Posterior vena cava (tissue), 2 donors: ENCODE results near the gene TMEM63B. TPM values are rescaled to one million over a fixed set of nuclear protein-coding genes. Genes with fewer than 3 reads are reported as not detected.
"Not testable (repeated sequence)": the region's sequence is repeated elsewhere in the genome, so short reads cannot be mapped to it uniquely, and the experiment has no call there.

Experiments used
- DNase-seq: peaks from one replicate; pipeline ENCODE4 v3.0.0-alpha.2; 2020; ENCODE audit warnings: low spot score
- intact Hi-C, 2 donors: fragments of 100-400 bp; cut with DNase I; formaldehyde crosslinking; loops; one replicate each; pipeline versions ENCODE4 v1.14.1 to v1.14.2; 2022 to 2023
- total RNA-seq, 2 donors: library from RNA; stranded (reverse); fragmentation: NEBNext Ultra II Directional; extraction: Animal tissue kit (Norgen Biotek cat#: 25700); gene quantifications; one replicate each; pipeline ENCODE4 v1.2.1, GENCODE V29; 2021
- donor health status: DM: yes; HTN: yes; CAD: no.
- donor health status: DM: yes; HTN: yes; CAD: no.

The TMEM63B gene
- total RNA-seq, 2 donors from 2014 or later: 23.7 to 28.1 TPM

DNA sequence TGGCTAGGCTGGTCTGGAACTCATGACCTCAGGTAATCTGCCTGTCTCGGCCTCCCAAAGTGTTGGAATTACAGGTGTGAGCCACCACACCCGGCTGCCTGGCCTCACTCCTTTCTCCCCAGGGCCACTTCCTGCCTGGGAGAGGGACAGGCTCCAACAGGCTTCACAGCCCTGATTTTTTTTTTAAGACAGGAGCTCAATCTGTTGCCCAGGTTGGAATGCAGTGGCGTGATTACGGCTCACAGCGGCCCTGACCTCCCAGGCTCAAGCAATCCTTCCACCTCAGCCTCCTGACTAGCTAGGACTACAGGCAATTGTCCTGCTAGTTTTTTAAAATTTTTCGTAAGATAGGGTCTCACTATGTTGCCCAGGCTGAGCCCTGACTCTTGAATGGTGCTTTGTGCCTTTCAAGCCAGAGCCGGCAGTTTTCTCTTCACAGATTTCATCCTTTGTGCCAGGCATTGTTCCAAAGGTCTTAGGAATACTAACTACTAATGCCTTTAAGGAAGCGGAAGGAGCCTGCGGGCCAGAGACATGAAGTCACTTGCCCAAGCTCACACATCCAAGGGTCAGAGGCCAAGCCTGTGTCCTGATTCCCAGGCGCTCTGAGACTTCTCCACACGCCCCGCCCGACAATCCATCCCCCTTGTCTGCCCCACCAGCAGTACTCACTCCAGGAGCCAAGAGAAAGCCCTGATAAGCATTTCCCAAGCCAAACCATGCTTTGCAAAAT lies 50.5 kb downstream of the TMEM63B start:
- DNase-seq: peak; percentile 94
- intact Hi-C loops: loop anchor here in 1 of 2 donors (10.0 kb wide), 1 partner anchor 167 kb away; the partner anchor contains the start of gene SPATS1

DNA sequence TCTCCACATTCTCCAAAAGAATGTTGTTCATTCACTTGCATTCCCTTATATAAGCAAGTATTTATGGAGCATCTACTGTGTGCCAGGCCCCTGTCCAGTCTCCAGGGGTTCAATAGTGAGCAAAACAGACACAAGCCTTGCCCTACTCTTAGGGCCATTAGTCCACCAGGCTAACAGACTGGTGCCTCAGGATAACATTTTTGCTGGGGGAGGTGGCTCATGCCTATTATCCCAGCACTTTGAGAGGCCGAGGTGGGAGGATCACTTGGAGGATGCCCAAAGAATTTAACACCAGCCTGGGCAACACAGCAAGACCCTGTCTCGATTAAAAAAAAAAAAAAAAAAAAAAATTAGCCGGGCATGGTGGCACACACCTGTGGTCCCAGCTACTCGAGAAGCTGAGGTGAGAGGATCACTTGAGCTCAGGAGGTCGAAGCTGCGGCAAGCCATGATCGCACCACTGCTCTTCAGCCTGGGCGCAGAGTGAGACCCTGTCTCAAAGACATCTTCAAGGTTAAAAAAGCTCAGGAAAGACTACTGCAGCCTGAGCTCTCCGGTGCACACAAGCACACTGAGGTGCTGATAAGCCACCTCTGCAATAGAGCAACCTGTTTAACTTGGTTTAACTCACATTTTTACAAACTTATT lies 51.2 kb downstream of the TMEM63B start:
- DNase-seq: peak; percentile 57
- intact Hi-C loops: loop anchor here in 1 of 2 donors (10.0 kb wide), 1 partner anchor 166 kb away; the partner anchor contains the start of gene SPATS1

DNA sequence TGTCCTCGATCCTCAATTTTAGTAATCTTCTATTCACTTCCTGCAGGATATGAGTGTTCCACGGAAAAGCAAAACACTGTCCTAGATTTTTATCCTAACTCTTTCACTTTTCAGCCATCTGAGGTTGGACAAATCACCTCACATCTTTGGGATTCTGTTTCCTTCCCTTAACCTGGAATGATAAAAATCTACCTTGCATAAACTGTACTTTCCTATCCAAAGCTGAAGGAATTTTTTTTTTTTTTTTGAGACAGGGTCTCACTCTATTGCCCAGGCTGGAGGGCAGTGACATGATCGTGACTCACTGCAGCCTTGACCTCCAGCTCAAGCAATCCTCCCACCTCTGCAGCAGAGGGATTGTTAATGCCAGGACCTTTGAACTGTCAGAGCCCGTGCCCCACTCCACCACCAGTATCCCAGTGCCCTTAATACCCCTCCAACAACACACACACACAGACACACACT lies 51.8 kb downstream of the TMEM63B start:
- no peak for DNase-seq

DNA sequence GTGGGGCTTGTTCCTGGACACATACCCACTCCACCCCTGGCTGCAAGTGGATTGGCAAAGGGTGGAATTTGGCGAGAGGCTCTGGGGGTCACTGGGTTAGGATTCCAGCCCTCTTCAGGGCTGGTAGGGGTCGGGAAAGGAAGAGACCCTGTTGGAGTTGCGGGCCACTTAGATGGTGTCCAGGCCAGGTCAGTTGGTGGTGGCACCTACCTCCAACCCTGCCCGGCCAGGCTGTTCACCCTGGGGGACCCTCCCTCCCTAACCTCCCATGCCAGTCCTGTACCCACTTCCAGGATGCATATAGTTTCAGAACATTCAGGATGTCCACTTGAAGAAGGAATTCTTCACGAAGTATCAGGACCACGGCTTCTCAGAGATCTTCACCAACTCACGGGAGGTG lies 52.3 kb downstream of the TMEM63B start:
- intact Hi-C loops: loop anchor here in 1 of 2 donors (10.0 kb wide), 1 partner anchor 165 kb away; the partner anchor contains the start of gene SPATS1
- peak; percentile 66 for DNase-seq

More for the DNA sequence above, 51.8 kb downstream of the TMEM63B start:
- intact Hi-C loops: loop anchor here in 1 of 2 donors (10.0 kb wide), 1 partner anchor 166 kb away; the partner anchor contains the start of gene SPATS1

DNA sequence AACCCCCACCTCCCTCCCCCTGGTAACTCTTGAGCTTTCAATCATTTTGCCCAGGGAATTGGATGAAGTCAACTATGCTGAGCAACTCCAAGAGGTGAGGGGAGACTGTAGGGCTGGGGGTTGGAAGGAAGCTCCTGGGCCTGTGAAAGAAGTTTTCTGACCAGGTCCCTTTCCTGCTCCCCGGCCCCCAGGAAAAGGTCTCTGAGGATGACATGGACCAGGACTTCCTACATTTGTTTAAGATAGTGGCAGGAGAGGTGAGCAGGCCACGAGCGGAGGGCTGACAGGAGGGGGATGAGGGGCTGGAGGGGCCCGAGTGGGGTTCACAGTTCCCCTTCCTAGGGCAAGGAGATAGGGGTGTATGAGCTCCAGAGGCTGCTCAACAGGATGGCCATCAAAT lies 53.1 kb downstream of the TMEM63B start:
- intact Hi-C loops: no loop called here
- no peak for DNase-seq

DNA sequence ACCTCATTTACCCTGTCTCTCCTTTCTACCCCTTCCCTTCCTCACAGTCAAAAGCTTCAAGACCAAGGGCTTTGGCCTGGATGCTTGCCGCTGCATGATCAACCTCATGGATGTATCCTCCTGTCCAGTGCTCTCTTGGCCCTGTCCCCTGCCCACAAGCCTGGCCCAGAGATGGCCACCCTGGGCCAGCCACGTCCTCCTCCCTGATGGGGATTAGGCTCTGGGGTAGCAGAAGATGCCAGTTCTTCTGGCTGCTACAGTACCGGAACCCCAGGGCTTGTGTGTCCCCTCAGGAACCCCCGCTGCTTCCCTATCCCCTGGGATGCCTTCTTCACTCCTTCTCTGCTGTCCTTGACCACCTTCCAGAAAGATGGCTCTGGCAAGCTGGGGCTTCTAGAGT lies 53.5 kb downstream of the TMEM63B start:
- peak; percentile 62 for DNase-seq
- intact Hi-C loops: no loop called here

DNA sequence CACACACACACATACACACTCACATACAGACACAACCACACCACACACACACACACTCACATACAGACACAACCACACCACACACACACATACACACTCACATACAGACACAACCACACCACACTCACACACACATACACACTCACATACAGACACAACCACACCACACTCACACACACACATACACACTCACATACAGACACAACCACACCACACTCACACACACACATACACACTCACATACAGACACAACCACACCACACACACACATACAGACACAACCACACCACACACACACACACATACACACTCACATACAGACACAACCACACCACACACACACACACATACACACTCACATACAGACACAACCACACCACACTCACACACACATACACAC lies 54.4 kb downstream of the TMEM63B start:
- intact Hi-C loops, DNase-seq: not testable (repeated sequence)

DNA sequence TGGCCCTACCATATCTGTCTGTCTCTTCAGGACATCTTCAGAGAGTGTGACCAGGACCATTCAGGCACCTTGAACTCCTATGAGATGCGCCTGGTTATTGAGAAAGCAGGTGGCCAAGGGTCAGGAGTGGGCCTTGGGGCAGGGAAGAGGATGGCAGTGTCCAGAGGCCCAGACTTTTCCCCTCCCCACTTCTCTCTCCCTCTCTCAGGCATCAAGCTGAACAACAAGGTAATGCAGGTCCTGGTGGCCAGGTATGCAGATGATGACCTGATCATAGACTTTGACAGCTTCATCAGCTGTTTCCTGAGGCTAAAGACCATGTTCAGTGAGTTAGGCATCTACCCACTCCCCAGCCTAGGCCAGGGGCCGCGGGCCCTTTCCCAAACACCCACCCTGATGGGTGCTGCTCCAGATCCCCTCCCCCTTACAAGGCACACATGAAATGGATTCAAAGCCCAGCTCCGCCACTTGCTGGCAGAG lies 55.6 kb downstream of the TMEM63B start:
- no peak for DNase-seq
- intact Hi-C loops: no loop called here

DNA sequence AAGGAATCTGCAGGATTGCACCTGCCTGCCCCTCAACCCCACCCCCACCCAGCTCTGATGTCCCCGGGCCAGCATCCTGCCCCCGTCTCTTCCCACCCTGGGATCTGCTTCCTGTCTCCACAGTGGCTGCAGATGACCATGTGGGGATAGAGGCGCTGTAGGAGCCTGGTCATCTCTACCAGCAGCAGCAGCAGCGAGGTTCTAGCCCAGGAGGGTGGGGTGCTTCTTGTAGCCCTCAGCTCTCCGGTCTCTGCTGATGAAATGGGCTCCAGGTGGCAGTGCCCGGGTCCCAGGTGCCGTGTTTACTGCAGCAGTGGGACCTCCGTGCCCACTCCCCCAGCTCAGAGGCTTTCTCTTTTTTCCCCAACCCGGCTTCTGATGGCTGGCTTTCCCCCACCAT lies 56.4 kb downstream of the TMEM63B start:
- intact Hi-C loops: no loop called here
- no peak for DNase-seq

DNA sequence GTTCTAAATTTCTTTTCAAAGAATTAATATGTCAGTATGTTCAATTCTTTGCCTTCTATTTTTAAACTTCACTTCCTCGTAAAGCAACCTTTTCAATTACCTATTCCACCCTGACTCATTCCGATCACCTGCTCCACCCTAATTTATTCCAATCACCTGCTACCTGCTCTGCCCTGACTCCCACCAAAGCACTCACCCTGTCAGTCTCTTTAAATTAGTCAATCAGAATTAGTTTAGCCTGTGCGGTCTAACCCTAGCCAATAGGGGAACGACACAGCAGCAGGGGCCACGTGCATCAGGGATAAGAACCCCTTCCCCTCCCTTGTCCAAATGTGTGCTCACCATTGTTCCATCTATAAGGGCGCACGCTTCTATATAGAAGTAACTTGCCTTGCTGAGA lies 58.0 kb downstream of the TMEM63B start:
- intact Hi-C loops: not testable (repeated sequence)

DNA sequence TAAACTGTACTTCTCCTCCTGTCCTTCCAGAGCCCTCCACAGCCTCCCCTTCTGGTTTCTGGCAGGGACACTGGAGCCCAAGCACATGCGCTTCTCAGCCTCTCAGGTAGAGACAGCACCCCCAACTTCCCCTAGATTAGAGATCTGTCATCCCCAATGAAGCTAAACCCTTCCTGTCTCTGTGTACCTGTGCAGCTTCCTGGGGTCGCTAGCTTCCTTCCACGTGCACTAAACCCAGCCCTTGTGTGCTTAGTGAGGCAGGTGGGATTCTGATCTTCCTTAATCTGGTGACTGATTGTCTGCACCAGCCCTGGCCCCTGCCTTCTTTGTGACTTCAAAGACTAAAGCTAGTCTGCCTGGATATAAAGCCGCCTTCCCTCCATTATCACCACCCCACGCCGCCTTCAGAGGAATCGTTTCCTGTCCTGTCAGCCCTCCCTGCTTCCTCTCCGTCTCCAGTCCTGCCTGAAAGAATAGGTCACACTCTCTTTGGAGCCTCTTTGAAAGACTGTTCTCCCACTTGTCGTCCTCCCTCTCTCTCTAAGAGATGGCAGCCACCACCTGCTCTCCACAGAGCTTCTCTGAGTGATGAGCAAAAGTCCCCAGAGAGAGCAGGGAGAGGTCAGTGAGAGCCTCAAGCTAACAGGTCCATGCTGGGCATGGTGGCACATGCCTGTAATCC lies 58.7 kb downstream of the TMEM63B start:
- DNase-seq: no peak
- intact Hi-C loops: no loop called here

More for the DNA sequence above, 58.0 kb downstream of the TMEM63B start:
- DNase-seq: not testable (repeated sequence)

DNA sequence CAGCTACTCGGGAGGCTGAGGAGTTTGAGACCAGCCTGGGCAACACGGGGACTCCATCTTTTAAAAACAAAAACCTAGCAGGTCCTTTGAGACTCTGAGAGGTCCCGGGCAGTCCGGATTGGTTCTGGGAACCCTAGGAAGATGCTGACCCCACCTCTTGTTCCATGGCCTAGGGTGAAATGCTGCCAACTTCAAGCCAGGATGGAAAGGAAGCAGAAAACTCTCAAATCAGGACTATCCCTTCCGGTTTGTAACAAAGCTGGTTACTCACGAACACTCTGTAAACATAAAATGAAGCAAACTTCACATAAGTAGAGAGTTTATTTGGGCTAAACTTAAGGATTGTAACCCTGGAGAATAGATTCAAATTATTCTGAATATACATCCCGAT lies 59.3 kb downstream of the TMEM63B start:
- intact Hi-C loops: no loop called here
- no peak for DNase-seq

DNA sequence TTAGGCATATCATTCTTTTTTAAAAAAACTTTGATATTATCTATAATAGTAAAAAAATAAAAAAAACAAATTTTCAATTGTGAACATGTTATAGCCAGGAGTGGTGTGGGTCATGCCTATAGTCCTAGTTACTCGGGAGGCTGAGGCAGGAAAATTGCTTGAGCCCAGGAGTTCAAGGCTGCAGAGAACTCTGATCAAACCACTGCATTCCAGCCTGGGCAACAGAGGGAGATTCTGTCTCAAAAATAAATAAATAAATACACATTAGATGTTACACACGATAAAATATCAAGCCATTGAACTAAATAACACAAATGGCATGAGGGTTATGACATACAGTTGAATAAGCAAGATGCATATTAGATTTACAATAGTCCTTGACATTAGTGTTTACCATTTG lies 61.5 kb downstream of the TMEM63B start:
- intact Hi-C loops: no loop called here
- DNase-seq: no peak

DNA sequence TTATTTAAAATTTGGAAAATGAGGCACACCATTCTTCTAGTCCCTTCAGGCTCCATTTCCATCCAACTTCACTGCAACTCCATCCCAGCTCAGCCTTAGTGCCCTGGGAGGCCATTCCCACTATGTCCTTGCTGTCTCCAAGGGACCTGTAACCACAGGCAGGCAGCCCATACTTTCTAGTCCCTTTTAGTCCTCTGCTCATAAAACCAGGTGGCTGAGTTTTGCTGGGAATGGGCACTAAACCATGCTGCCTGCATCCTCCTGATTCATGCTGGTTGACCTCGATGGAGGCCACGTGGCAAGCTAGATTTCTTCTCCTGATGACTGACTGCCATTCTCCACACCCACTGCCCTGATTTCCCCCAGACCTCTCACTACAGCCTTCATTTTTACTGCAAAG lies 61.9 kb downstream of the TMEM63B start:
- intact Hi-C loops: no loop called here
- no peak for DNase-seq

DNA sequence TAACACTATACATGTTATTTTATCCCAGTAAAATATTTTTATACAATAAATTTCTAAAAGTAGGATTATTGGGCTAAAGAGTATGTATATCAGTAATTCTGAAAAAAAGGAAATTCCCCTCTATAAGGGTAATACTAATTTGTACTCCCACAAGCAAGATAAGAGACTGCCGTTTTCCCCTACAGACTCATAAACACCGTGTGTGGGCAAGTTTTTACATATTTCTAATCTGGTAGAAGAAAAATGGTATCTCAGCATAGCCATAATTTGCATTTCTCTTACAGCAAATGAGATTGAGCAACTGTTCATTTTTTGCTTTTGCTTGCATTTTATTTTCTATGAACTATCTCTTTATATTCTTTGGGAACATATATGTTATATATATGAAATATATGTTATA lies 63.4 kb downstream of the TMEM63B start:
- intact Hi-C loops: no loop called here
- no peak for DNase-seq

DNA sequence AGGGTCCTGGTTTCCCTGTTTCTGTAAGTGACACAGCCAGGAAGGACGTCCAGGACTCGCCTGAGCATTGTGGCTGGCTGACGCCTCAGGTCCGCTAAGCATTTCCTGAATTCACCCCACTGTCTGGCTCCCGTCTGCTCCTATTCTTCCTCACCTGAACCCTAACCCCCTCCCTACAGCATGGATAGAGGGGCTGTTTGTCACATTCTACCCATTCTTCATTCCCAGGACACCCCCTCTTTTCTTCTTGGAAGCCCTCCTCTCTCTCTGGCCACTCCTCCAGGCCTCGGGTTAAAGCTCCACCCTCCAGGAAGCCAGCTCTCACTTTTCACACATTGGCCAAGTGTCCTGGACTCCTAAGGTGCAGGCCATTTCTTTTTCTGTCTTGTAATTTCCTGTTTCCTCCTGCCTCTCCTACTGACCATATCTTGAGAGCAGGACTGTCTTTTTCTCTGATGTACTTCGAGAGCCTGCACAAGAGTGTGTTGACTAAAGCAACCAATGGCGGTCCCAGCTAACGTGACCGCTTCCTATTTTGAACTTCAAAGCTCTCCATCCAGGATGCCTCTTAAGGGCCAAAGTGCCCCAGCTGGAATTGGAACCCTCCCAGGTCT lies 65.2 kb downstream of the TMEM63B start:
- DNase-seq: no peak
- intact Hi-C loops: no loop called here

DNA sequence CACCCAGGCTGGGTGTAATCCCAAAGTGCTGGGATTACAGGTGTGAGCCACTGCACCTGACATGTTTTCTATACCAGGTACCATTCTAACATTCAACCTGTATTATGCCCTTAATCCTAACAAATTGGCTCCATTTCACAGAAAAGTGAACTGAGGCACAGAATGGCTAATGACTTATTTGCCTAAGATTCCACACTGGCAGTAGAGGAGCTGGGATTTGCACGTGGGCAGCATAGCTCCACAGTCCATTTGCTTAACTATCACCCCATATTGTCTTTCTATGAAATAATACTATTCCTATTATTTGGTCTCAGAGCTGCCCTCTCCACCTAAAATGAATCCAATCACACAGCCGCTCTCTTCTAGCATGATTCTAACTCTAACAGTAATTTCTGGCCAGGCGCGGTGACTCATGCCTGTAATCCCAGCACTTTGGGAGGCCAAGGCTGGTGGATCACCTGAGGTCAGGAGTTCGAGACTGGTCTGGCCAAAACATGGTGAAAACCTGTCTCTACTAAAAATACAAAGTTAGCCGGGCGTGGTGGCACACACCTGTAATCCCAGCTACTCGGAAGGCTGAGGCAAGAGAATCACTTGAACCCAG lies 66.1 kb downstream of the TMEM63B start:
- intact Hi-C loops: no loop called here
- no peak for DNase-seq

DNA sequence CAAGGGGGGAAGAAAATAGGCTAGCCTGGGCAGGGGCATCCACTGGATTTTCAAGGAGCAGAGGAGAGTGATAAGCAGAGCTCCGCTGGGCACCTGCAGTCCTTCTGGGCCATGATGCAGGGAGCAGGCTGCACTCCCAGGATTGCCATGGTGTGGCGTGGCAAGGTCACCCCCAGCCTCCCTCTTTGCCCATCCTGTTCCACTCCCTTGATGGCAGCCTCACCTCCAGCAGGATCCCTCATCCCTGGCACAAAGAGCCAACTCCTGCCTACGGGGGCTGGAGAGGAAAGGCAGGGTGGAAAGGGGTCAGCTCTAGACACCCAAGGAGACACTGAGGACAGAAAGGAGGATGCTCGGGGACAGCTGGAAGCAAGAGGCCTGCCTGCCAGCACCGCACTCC lies 67.0 kb downstream of the TMEM63B start:
- DNase-seq: no peak
- intact Hi-C loops: no loop called here

DNA sequence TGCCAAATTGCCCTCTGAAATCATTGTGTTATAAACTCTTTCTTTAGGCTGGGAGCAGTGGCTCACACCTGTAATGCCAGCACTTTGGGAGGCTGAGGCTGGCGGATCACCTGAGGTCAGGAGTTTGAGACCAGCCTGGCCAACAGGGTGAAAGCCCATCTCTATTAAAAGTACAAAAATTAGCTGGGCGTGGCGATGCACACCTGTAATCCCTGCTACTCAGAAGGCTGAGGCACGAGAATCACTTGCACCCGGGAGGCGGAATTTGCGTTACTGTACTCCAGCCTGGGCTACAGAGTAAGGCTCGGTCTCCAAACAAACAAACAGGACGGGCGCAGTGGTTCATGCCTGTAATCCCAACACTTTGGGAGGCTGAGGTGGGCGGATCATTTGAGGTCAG lies 69.0 kb downstream of the TMEM63B start:
- intact Hi-C loops, DNase-seq: not testable (repeated sequence)
